Brain microvascular endothelial cell (primary cell): Measurements from ENCODE around the gene CSNK1G3.

Source experiments
- DNase-seq: peaks from one replicate; pipeline ENCODE4 v3.0.0-alpha.2; 2020
- H3K27ac ChIP-seq: fragments of 250-450 bp; sonication (Bioruptor Pico); 2 replicates; pipeline ENCODE4 v1.5.1; 2020; ENCODE audit warnings: mild to moderate bottlenecking, moderate library complexity
- H3K27me3 ChIP-seq: fragments of 250-450 bp; sonication (Bioruptor Pico); replicated peaks from 2 replicates; pipeline ENCODE4 v1.5.1; 2020; ENCODE audit warnings: mild to moderate bottlenecking
- H3K36me3 ChIP-seq: fragments of 250-450 bp; sonication (Bioruptor Pico); replicated peaks from 2 replicates; pipeline ENCODE4 v1.5.1; 2020; ENCODE audit warnings: mild to moderate bottlenecking
- H3K4me3 ChIP-seq: 2 replicates; pipeline ENCODE4 v1.5.1; 2011; ENCODE audit warnings: low read depth, mild to moderate bottlenecking, control low read depth, low read length, moderate library complexity
- CTCF ChIP-seq: IDR thresholded peaks from 2 replicates; pipeline ENCODE4 v1.5.1; 2011; ENCODE audit warnings: low read depth, mild to moderate bottlenecking, moderate library complexity, low read length, control low read depth, inconsistent platforms; ENCODE audit errors: missing control alignments
- in situ Hi-C: cut with HindIII; loops from 2 replicates; pipeline ENCODE4 v1.10.0; 2017; ENCODE audit warnings: low sequenced_read_pairs, low pct_ligation_motif_present

CSNK1G3 gene

GRCh38 chr5:123579410-123579809, 67.4 kb downstream of the CSNK1G3 start:
- Histone ChIP-seq H3K27ac (no peak overlapping the region), H3K27me3 (no peaks in the 10 kb centered on the region), H3K36me3 (peaks cover 5% of the 10 kb centered on the region), H3K4me3 (no peak overlapping the region)
- TF ChIP-seq CTCF = no peak
- no peak for DNase-seq
- in situ Hi-C loops = no loop called here

- peak; percentile 4 for DNase-seq
- no peaks in the 10 kb centered on the region for H3K27me3 ChIP-seq
- no peak overlapping the region for H3K4me3 ChIP-seq
- no peak overlapping the region for H3K27ac ChIP-seq
- no peaks in the 10 kb centered on the region for H3K36me3 ChIP-seq
- in situ Hi-C loops = no loop called here
- TF ChIP-seq CTCF = no peak
Observed at GRCh38 chr5:123582550-123583285, 70.7 kb downstream of the CSNK1G3 start.

GRCh38 chr5:123585871-123586270, 73.9 kb downstream of the CSNK1G3 start:
- Histone ChIP-seq H3K27me3 (no peaks in the 10 kb centered on the region), H3K27ac (no peak overlapping the region), H3K4me3 (no peak overlapping the region), H3K36me3 (no peaks in the 10 kb centered on the region)
- in situ Hi-C loops = no loop called here
- DNase-seq = no peak
- TF ChIP-seq CTCF = no peak

- Histone ChIP-seq H3K36me3 (peaks cover 8% of the 10 kb centered on the region), H3K27me3 (no peaks in the 10 kb centered on the region), H3K4me3 (no peak overlapping the region), H3K27ac (no peak overlapping the region)
- in situ Hi-C loops = no loop called here
- no peak for TF ChIP-seq CTCF
- no peak for DNase-seq
Observed at GRCh38 chr5:123594434-123594833, 82.5 kb downstream of the CSNK1G3 start.

- DNase-seq = no peak
- Histone ChIP-seq H3K4me3 (no peak overlapping the region), H3K27ac (no peak overlapping the region), H3K36me3 (peaks cover 6% of the 10 kb centered on the region), H3K27me3 (no peaks in the 10 kb centered on the region)
- in situ Hi-C loops = no loop called here
- no peak for TF ChIP-seq CTCF
Observed at GRCh38 chr5:123597018-123597417, 85.0 kb downstream of the CSNK1G3 start.
